ENCODE results near the gene SF3B4.
"Not testable (repeated sequence)": the region's sequence is repeated elsewhere in the genome, so short reads cannot be mapped to it uniquely, and the experiment has no call there.

SF3B4 gene

GRCh38 chr1:149927563-149928400, at the start of gene SF3B4:
TSS of gene SF3B4 (minus strand) at chr1:149927803. CDS start at chr1:149927759, 44 bp downstream.
- DNase-seq = peak; percentile 66 to 90

GRCh38 chr1:149977345-149977744, 49.7 kb upstream of the SF3B4 start:
- DNase-seq = no peak

GRCh38 chr1:149972547-149972946, 44.9 kb upstream of the SF3B4 start:
- no peak for DNase-seq

GRCh38 chr1:149967646-149968045, 40.0 kb upstream of the SF3B4 start:
- no peak for DNase-seq

DNA sequence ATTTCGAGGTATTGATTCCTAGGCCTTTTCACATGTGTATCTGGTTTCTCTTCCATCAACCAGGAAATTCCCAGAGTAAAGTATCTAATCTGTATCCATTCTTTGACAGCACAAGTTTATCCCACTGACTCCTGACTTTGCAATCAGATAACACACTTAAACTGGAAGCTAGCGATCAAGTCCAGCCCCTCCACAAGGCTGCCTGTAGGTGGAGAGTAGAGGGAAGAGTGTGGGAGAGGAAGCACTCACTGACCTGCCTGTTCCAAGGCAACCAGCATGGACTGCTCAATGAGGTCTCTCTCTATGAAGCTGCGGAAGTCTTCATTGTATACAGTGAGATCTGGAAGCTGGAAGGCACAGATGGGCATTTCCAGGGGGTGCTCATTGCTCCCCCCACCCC, 39.4 kb upstream of the SF3B4 start:
- DNase-seq = no peak

GRCh38 chr1:149966405-149966804, 38.8 kb upstream of the SF3B4 start:
- DNase-seq = no peak

DNA sequence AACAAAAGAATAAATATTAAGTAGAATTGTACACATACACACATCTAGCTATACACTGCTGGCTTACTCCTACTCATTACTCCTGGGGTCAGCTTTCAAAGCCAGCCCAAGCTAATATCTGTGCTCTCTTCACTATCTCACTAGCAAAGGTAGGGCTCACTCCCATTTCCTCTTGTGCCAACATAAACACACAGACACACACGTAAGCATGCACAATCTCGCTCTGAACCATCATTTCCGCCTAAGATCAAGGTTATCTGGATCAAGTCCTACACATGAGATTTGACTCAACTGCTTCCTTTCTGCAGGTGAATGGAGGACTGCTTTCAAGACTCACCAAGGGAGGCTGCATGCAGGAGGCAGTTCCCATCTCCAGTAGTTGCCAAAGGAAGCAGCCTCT, 37.8 kb upstream of the SF3B4 start:
- DNase-seq = no peak

- no peak for DNase-seq
Measured at GRCh38 chr1:149963358-149963757, 35.8 kb upstream of the SF3B4 start.

DNA sequence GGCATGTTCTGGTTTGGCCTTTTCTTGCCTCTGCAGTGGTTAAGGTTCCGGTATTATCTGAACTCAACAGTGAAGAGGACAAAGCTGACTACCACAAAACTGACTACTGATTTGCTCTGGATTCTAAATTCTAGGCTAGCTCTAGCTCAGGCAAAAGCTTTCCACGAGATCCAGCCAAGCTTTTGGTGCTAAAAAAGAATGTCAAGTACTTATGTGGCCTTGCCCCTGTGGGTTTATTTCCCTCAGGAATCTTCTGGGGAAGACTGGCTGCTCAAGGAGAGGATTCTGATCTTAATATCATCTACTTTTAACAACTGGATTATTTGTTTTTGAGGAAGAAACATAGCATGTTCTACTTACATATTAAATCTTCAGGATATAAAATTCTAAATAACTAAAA, 35.1 kb upstream of the SF3B4 start:
- DNase-seq = no peak

GRCh38 chr1:149962039-149962647, 34.5 kb upstream of the SF3B4 start:
- DNase-seq = peak in 1 of 2 experiments; percentile 25

- DNase-seq = not testable (repeated sequence)
Measured at GRCh38 chr1:149957548-149957947, 29.9 kb upstream of the SF3B4 start.

GRCh38 chr1:149949911-149950310, 22.3 kb upstream of the SF3B4 start:
- no peak for DNase-seq

DNA sequence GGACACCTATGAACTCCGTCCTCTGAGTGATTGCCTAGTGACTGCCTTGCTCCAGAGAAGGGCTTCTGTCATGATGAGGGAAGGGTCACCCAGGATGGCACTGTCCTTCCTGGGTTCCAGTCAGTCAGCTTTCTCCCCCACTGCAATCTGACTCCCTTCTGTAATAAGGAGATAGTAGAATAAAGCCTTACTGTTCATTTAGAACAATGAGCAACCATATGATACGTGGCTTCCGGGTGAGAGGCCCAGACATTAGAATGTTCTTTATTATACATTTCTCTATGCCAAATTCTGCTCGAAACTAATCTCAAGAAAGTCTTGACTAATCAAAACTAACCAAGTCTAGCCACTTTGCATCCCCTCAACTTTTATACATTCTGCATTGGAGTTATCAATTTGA, 17.6 kb upstream of the SF3B4 start:
- DNase-seq = no peak

DNA sequence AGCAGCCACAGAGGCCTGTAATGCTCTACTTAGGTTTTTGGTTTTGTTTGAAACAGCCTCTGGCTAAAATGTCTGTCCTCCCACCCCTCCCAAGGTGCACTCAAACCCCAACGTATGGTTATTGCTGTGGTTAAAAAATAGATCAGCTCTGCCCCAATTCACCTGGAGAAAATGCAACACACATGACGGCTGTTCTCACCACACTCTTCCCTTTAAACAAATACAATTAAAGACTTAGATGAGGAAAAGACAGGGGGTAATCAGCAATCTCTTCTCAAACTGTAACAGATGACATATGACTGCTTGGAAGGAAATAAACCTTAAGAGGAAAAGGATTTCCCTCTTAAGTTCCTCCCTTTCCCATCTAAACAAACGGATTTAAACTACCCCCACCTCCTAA, 15.3 kb upstream of the SF3B4 start:
- DNase-seq = no peak

DNA sequence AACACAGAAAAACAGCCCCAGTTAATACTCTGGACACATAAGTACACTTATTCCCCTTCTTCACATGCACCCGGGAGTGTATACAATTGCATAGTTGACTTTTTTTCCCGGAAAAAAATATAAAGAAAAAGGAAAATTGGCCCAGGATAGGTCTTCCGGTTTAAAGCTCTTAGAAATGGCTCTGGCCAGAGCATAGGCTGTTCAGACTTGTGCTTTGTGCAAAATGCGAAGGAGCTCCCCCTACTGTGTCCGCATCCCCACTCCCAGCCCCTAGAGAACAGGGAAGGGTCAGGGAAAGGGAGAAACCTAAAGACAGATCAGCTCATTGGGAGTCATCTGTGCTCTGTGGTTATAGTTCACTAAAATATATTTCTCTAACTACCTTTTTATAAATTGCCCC, 14.6 kb upstream of the SF3B4 start:
- DNase-seq = no peak

GRCh38 chr1:149940427-149940826, 12.8 kb upstream of the SF3B4 start:
- no peak for DNase-seq

- not testable (repeated sequence) for DNase-seq
Measured at GRCh38 chr1:149938668-149939003, 11.0 kb upstream of the SF3B4 start.

- DNase-seq = no peak
Measured at GRCh38 chr1:149937759-149938158, 10.2 kb upstream of the SF3B4 start.

GRCh38 chr1:149936992-149937705, 9.5 kb upstream of the SF3B4 start:
- DNase-seq = no peak

DNA sequence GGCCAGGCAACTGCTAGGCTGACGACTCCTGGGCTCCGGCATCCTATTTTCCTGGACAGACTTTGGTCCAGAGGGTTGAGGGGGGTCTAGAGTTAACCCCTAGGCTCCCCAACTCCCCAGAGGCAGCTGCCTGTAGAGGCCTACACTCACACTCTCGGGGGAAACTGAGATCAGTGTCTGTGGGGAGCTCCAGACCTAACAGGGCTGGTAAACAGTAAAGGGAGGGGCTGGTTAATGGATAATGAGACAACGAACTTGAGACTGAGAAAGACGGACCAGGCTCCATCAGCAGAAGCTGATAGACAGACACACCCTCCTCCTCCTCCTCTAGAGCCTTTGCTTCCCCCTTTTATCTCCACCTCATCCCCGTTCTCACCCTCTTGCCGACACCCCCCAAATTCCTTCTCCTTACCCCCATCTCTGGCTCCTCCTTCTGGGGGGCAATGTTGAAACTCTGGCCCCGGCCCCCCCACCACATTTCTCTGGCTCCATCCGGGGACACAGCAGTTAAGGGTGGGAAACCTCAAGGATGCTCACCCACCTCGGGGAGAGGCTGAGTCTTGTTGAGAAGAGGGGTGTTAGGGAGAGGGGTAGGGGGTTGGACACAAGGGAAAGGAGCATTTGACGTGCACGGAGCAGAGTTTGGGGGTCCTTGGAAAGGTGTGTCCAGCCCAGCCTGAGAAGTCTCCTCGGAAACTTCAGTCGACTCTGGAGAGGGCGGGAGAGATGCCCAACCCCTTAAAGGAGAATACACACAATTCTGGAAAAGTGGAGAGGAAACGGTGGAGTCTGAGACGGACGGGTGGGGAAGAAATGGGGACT, 8.8 kb upstream of the SF3B4 start, which contains the start of gene MTMR11:
TSS of gene MTMR11 (minus strand) at position 710 of the 822 bp plus-strand sequence. CDS start at position 478, 232 bp downstream.
- no peak for DNase-seq

DNA sequence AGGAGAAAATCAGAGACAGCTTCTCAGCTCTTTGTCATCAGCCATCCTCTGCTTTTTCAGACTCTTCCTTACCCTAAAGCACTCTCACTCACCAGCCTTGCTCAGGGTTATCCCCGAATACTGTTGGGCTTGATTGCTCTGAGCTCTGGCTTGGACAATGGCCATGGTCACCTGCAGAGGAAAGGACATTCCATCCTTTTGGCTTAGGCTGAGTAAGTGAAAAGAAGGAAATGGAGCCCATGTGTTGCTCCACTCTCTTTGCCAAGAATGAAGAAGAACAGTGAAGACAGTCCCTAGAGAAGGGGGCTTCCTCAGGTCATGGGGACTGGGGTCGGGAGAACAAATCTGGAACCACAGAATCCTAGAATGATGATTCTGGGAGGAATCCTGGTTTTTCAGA, 6.8 kb upstream of the SF3B4 start:
- DNase-seq = no peak

DNA sequence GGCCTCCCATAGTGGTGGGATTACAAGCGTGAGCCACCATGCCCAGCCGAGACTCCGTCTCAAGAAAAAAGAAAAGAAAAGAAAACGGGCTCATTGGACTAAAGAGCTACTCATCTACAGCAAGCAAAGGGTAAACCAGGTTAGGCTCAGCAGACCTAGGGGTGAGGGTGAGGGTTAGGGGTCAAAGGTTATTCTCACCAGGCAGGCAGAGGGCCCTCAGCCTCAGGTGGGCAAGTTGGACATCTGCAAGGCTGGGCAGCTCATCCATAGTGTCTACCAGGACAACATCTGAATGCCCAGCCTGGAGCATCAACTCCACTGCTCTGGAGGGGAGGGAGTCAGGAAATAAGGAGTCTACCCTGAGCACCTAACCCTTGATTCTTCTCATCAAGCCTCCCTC, 5.6 kb upstream of the SF3B4 start:
- no peak for DNase-seq

- DNase-seq = no peak
Measured at GRCh38 chr1:149932474-149932873, 4.9 kb upstream of the SF3B4 start.
